HCT116 (cell line): Measurements from ENCODE around the gene GP2.

Experiments
- CEBPB ChIP-seq: IDR thresholded peaks from 2 replicates; pipeline ENCODE4 v1.6.1; 2012; ENCODE audit warnings: low read depth
- EGR1 ChIP-seq: IDR thresholded peaks from 2 replicates; pipeline ENCODE4 v1.6.1; 2012; ENCODE audit warnings: low read depth
- EZH2phosphoT487 ChIP-seq: fragments of 200-600 bp; IDR thresholded peaks from 2 replicates; pipeline ENCODE4 v1.6.1; 2018; ENCODE audit warnings: antibody characterized with exemption, borderline replicate concordance
- FOSL1 ChIP-seq: IDR thresholded peaks from 2 replicates; pipeline ENCODE4 v1.6.1; 2012; ENCODE audit warnings: low read depth
- POLR2A ChIP-seq: IDR thresholded peaks from 2 replicates; pipeline ENCODE4 v1.7.0; 2011; ENCODE audit warnings: borderline replicate concordance; ENCODE audit not compliant: insufficient read depth, insufficient read length; ENCODE audit errors: extremely low read depth
- POLR2AphosphoS5 ChIP-seq: IDR thresholded peaks from 2 replicates; pipeline ENCODE4 v1.6.1; 2011; ENCODE audit warnings: mild to moderate bottlenecking, low read depth, low read length, moderate library complexity
- REST ChIP-seq: IDR thresholded peaks from 2 replicates; pipeline ENCODE4 v1.6.1; 2012; ENCODE audit warnings: low read depth
- SP1 ChIP-seq: IDR thresholded peaks from 2 replicates; pipeline ENCODE4 v1.6.1; 2012; ENCODE audit warnings: low read depth
- TCF7L2 ChIP-seq: IDR thresholded peaks from 2 replicates; pipeline ENCODE4 v1.7.0; 2011; ENCODE audit warnings: borderline replicate concordance, inconsistent platforms; ENCODE audit not compliant: insufficient read depth, insufficient read length; ENCODE audit errors: extremely low read depth
- ZFX ChIP-seq: fragments of 450-650 bp; IDR thresholded peaks from 2 replicates; pipeline ENCODE4 v1.6.1; 2017
- ZNF274 ChIP-seq: fragments of 200-500 bp; sonication (Bioruptor generic); IDR thresholded peaks from 2 replicates; pipeline ENCODE4 v1.6.1; 2014; ENCODE audit warnings: mild to moderate bottlenecking, low read depth, low read length, inconsistent platforms
- TF ChIP-seq, protein P1 (sequence below), 3 experiments: fragments of 200-600 bp in 1 of 3; sonication (generic) in 1 of 3; IDR thresholded peaks in 2 of 3; conservative IDR thresholded peaks in 1 of 3; 2 replicates each; pipeline ENCODE4 v1.5.1; 2012 to 2017; ENCODE audit warnings: low read depth in 2 of 3, low read length in 2 of 3, antibody characterized with exemption in 1 of 3, borderline replicate concordance in 1 of 3, control low read depth in 1 of 3, mild to moderate bottlenecking in 1 of 3, mixed read lengths in 1 of 3, mixed run types in 1 of 3, moderate library complexity in 1 of 3; ENCODE audit not compliant: insufficient read depth in 1 of 3
- TF ChIP-seq, protein P2 (sequence below): IDR thresholded peaks from 2 replicates; pipeline ENCODE4 v1.6.1; 2012

DNA sequence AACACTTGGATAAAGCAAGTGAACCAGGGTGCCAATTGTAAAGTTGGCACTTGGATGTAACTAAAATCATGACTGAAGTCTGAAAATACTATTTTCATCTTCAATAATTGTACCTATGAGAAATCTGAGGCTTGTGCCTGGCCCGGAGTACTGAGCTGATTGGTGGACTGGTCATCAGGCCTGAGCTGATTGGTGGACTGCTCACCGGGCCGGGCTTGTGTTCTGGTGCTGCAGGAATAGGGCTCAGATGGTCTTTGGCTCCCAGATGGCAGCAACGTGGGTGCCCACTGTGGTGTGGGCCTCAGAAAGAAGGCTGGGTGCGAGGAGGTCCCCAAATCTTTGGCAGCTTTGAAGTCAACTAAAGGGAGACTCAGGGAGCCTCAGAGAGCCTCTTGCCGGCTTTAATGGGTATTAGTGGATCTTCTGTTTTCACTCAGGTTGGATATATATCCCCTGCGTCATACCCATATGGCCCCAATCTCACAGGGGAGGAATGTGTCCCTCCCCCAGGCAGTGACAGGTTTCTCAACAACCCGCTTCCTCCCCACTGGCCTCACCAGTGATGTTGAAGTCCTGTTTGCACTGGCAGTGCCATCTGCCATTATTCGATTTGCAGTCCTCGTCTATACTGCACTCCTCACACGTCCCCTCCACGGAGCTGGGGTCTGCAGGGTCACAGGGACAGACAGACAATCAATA is 20.5 kb upstream of the GP2 start:
- no peak for TF ChIP-seq TCF7L2
- TF ChIP-seq, protein P1, sequence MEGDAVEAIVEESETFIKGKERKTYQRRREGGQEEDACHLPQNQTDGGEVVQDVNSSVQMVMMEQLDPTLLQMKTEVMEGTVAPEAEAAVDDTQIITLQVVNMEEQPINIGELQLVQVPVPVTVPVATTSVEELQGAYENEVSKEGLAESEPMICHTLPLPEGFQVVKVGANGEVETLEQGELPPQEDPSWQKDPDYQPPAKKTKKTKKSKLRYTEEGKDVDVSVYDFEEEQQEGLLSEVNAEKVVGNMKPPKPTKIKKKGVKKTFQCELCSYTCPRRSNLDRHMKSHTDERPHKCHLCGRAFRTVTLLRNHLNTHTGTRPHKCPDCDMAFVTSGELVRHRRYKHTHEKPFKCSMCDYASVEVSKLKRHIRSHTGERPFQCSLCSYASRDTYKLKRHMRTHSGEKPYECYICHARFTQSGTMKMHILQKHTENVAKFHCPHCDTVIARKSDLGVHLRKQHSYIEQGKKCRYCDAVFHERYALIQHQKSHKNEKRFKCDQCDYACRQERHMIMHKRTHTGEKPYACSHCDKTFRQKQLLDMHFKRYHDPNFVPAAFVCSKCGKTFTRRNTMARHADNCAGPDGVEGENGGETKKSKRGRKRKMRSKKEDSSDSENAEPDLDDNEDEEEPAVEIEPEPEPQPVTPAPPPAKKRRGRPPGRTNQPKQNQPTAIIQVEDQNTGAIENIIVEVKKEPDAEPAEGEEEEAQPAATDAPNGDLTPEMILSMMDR (IDR thresholded peaks at IDR 0.05 in 2 of 3, conservative IDR thresholded peaks at IDR 0.05 in 1 of 3; ENCODE audit: borderline replicate concordance in 1 of 3, insufficient read depth in 1 of 3, low read depth in 2 of 3, low read length in 2 of 3): no peak
- no peak for TF ChIP-seq EZH2phosphoT487
- no peak for TF ChIP-seq POLR2A
- no peak for TF ChIP-seq ZNF274
- TF ChIP-seq POLR2AphosphoS5: no peak
- no peak for TF ChIP-seq SP1
- TF ChIP-seq, protein P2, sequence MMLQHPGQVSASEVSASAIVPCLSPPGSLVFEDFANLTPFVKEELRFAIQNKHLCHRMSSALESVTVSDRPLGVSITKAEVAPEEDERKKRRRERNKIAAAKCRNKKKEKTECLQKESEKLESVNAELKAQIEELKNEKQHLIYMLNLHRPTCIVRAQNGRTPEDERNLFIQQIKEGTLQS: no peak
- no peak for TF ChIP-seq FOSL1
- TF ChIP-seq REST: no peak
- no peak for TF ChIP-seq CEBPB
- no peak for TF ChIP-seq EGR1
- TF ChIP-seq ZFX: no peak
